ENCODE results near the gene KNSTRN. TPM values are rescaled to one million over a fixed set of nuclear protein-coding genes. Genes with fewer than 3 reads are reported as not detected.

KNSTRN gene
- total and polyA plus RNA-seq, 3 donors from 2014 or later = 39.6 to 125 (median 66.9) TPM

GRCh38 chr15:40345225-40345866 is 37.2 kb upstream of the KNSTRN start:
- H3K36me3 ChIP-seq (ENCODE audit: low read depth, missing control alignments) = no peaks in the 10 kb centered on the region
- WGBS, 2 donors = 81 to 89% methylated on average over 7 to 10 of the region's 10 CpGs
- no peak overlapping the region for H3K27ac ChIP-seq
- no peaks in the 10 kb centered on the region for H3K9me3 ChIP-seq
- DNase-seq = no peak
- TF ChIP-seq POLR2A (IDR thresholded peaks at IDR 0.05) (no peak), CTCF (IDR thresholded peaks at IDR 0.05) (no peak)
- H3K27me3 ChIP-seq = no peaks in the 10 kb centered on the region
- intact Hi-C loops (cut with DNase I; ENCODE audit: low total_unique reads) = no loop called here
- no peak overlapping the region for H3K4me3 ChIP-seq
- H3K4me1 ChIP-seq = peaks cover 10% of the 10 kb centered on the region

DNA sequence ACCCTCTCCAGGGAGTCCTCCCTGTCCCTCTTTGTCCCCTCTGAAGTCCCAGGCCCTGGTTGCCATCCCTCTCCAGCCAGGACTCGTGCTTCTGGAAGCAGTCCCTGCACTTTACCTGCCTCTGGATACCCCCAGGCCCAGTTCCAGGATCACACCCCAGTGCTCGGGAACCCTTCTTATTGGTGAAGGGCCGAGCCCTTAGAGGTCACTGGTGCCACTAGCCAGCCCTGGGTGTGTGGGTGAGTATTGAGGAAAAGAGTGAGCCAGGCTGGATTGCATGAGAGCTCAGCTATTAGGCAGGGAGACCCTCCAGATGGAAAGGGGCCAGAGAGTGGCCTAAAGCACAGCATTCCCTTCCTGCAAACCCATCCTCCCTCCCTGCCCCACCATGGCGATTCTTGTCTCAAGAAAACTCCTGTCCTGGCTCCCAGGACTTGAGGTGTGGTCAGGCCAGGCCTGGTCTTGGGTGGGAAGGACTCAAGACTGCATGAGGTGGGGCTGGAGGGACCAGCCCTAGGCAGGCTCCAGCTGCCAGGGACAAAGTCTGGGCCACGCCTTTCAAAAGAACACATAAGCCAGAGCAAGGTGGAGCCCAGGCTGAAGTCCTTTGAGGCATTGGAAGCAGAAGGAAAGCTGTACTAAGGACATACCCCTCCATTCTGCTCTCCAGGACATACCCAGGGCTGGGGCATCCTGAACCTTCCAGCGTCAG is 36.5 kb upstream of the KNSTRN start:
- Histone ChIP-seq H3K27ac (no peak overlapping the region), H3K4me1 (peaks cover 4% of the 10 kb centered on the region), H3K36me3 (ENCODE audit: low read depth, missing control alignments) (no peaks in the 10 kb centered on the region), H3K9me3 (no peaks in the 10 kb centered on the region), H3K4me3 (no peak overlapping the region), H3K27me3 (no peaks in the 10 kb centered on the region)
- intact Hi-C loops (cut with DNase I; ENCODE audit: low total_unique reads) = no loop called here
- DNase-seq = no peak
- 82 to 84% methylated on average over 3 to 6 of the region's 6 CpGs for WGBS, 2 donors
- TF ChIP-seq POLR2A (IDR thresholded peaks at IDR 0.05) (no peak), CTCF (IDR thresholded peaks at IDR 0.05) (no peak)

DNA sequence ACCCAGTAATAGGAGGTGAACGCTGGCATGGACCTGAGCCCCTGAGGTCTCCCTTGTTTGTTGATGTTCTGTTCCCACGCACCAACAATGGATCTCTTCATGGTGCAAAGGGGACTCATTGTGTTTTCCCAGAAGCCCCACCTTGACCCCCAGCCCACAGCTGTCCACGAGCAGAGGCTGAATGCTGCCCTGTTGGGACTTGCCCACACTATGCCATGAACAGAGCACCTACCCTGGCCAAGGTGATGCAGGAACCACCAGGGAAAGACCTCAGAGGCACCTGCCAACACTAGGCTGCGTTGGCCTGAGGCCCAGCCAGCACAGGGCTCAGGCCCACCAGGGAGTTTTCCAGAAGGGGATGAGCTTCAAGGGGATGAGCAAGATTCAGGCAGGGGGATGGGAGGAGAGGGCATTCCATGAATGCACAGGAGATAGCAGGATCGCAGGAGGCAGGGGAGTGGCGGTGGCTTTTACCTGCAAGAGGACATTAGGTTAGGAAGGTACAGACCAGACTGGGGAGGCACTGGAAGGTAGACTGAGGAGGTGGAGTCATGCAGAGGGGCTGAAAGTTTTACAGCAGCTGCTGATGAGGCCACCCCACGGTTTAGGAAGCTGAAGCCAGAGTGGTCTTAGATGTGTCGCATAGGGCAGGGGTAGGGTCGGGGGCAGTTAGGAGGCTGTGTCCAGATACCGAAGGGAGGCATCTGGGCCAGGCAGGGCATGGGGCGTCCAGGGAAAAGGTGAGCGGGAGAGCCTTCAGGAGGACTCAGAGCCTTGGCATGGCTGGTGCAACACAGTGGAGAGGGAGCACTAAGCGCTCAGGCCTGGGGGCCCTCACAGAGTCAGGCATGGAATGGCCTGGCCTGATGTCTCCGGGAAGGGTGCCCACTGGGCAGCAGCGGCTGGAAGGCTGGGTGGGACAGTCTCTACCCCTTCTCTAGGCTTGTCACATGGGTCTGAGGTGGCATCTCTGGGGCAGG is 35.7 kb upstream of the KNSTRN start:
- Histone ChIP-seq H3K9me3 (no peaks in the 10 kb centered on the region), H3K27me3 (no peaks in the 10 kb centered on the region), H3K4me1 (no peaks in the 10 kb centered on the region), H3K27ac (no peak overlapping the region), H3K36me3 (ENCODE audit: low read depth, missing control alignments) (no peaks in the 10 kb centered on the region), H3K4me3 (no peak overlapping the region)
- 88 to 90% methylated on average over 15 of the region's 15 CpGs for WGBS, 2 donors
- no peak for TF ChIP-seq POLR2A (IDR thresholded peaks at IDR 0.05)
- no peak for TF ChIP-seq CTCF (IDR thresholded peaks at IDR 0.05)
- DNase-seq = no peak
- intact Hi-C loops (cut with DNase I; ENCODE audit: low total_unique reads) = no loop called here

DNA sequence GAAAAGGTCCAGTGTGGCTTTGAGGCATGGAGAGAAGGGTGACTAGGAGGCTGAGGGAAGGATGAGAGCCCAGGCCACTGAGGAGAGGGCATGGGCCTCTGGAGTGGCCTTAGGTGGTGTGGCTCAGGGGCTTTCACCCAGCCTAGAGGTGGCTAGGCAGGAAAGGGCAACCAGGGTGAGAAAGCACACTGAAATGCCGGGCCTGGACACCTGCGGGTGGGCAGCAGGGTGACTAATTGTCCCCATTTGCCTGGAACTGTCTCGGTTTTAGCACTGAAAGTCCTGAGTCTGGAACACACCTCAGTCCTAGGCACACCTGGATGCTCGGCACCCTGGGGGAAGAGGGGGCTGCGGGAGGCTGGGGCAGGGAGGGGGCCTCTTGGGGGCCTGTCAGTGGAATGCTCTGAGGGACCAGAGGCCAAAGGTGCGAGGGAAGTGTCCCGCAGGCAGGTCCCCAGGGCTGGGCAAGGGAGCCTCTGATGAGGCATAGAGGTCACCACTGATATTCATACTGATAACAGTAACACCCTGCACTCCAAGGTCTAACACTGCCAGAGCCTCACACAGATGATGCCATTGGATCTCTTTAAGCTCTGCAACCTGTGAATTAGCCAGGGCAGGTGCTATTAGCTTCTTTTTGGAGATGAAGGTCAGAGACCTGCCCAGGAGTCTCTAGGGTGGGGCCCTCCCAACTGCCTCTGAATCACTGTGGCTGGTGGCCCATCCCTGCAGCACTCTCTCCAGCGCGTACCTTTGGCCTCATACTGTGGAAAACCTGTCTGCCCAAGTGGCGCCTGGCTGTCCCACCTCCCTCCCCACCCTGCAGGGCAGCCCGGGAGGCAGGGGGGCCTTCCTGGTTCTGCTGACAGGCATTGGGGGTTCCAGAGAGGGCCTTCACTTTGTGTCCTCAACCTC is 34.7 kb upstream of the KNSTRN start:
- no peaks in the 10 kb centered on the region for H3K36me3 ChIP-seq (ENCODE audit: low read depth, missing control alignments)
- DNase-seq = no peak
- no peak overlapping the region for H3K4me3 ChIP-seq
- no peak overlapping the region for H3K27ac ChIP-seq
- 88% methylated on average over 6 to 11 of the region's 11 CpGs for WGBS, 2 donors
- intact Hi-C loops (cut with DNase I; ENCODE audit: low total_unique reads) = no loop called here
- H3K4me1 ChIP-seq = no peaks in the 10 kb centered on the region
- no peaks in the 10 kb centered on the region for H3K9me3 ChIP-seq
- H3K27me3 ChIP-seq = no peaks in the 10 kb centered on the region
- TF ChIP-seq CTCF (IDR thresholded peaks at IDR 0.05) (no peak), POLR2A (IDR thresholded peaks at IDR 0.05) (no peak)
